ENCODE measurements around the gene OGN. TPM values are rescaled to one million over a fixed set of nuclear protein-coding genes. Genes with fewer than 3 reads are reported as not detected.

The OGN gene
- total RNA-seq, 4 donors from 2014 or later = 7.2 to 18.7 (median 7.7) TPM

DNA sequence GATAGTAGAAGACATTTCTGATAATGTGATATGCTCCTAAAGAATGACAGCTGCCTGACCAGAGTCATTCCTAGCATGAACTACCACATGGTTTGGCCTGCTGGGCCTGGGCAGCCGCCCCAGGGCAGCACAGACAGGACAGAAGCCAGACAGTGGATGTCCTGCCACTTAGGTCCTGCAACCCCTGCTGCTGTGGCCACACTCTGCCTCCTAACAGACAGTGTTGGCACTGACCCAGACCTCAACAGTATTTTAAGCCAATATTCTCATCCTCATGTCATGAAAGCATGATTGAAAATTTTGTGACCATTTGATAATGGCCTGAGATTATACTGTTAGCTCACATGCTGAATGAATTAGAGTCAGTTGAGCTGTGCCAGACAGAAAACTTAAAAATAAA is 62.8 kb downstream of the OGN start:
- intact Hi-C loops (cut with DNase I; ENCODE audit: low total_unique reads) (loop anchor here (10.0 kb wide), 1 partner anchor 93 kb away; no protein-coding TSS in a partner anchor), in situ Hi-C loops (cut with MboI; ENCODE audit: low pct_ligation_motif_present in 1 of 4, low pct_unique_long_range_greater_than_20kb in 1 of 4, low sequenced_read_pairs in 3 of 4) (loop anchor here in 3 of 4 donors (10.0 to 25.0 kb wide), 5 partner anchors 93 to 446 kb away; no protein-coding TSS in a partner anchor)
- no peak overlapping the region for H3K4me3 ChIP-seq
- DNase-seq = no peak
- no peaks in the 10 kb centered on the region for H3K27me3 ChIP-seq
- no peaks in the 10 kb centered on the region for H3K9me3 ChIP-seq
- no peak overlapping the region for H3K27ac ChIP-seq
- no peaks in the 10 kb centered on the region for H3K36me3 ChIP-seq
- 100% methylated on average over 1 of the region's 1 CpG; no CpG with 5 or more reads in 1 of the 2 donors for WGBS, 2 donors (ENCODE audit: low coverage in 1 of 2)
- H3K4me1 ChIP-seq = peaks cover 0 to 12% (median 0%) of the 10 kb centered on the region in 4 donors
- no peak for TF ChIP-seq POLR2AphosphoS5 (IDR thresholded peaks at IDR 0.05)

DNA sequence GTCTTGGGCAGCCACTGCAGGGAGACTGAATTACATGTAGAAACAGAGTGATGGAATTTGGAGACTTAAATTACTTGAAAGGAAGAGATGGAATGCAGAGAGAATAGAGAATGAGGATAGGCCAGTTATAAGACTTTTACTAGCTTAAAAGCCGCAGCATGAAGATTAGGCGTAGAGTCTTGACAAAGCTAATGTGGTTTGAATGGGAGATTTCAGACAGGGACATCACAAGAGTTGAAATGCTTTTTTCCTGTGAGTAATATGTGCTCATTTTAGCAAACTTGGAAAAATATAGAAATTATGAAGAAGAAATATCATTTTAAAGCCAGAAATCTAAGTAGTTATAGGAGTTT is 71.1 kb downstream of the OGN start:
- no peak for TF ChIP-seq EP300 (IDR thresholded peaks at IDR 0.05; ENCODE audit: low read depth)
- no peak for TF ChIP-seq POLR2AphosphoS5 (IDR thresholded peaks at IDR 0.05)
- no peak for TF ChIP-seq POLR2A (IDR thresholded peaks at IDR 0.05)
- TF ChIP-seq, protein P1, sequence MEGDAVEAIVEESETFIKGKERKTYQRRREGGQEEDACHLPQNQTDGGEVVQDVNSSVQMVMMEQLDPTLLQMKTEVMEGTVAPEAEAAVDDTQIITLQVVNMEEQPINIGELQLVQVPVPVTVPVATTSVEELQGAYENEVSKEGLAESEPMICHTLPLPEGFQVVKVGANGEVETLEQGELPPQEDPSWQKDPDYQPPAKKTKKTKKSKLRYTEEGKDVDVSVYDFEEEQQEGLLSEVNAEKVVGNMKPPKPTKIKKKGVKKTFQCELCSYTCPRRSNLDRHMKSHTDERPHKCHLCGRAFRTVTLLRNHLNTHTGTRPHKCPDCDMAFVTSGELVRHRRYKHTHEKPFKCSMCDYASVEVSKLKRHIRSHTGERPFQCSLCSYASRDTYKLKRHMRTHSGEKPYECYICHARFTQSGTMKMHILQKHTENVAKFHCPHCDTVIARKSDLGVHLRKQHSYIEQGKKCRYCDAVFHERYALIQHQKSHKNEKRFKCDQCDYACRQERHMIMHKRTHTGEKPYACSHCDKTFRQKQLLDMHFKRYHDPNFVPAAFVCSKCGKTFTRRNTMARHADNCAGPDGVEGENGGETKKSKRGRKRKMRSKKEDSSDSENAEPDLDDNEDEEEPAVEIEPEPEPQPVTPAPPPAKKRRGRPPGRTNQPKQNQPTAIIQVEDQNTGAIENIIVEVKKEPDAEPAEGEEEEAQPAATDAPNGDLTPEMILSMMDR (IDR thresholded peaks at IDR 0.05) = no peak
- H3K9me3 ChIP-seq = no peaks in the 10 kb centered on the region
- no peaks in the 10 kb centered on the region for H3K27me3 ChIP-seq
- DNase-seq = no peak
- H3K4me3 ChIP-seq = no peak overlapping the region
- no peaks in the 10 kb centered on the region for H3K4me1 ChIP-seq
- H3K27ac ChIP-seq = no peak overlapping the region
- H3K36me3 ChIP-seq = no peaks in the 10 kb centered on the region
- in situ Hi-C loops (cut with MboI; ENCODE audit: low pct_ligation_motif_present in 1 of 4, low pct_unique_long_range_greater_than_20kb in 1 of 4, low sequenced_read_pairs in 3 of 4) = loop anchor here in 3 of 4 donors (10.0 to 25.0 kb wide), 5 partner anchors 102 to 454 kb away; no protein-coding TSS in a partner anchor
- WGBS, 2 donors (ENCODE audit: low coverage in 1 of 2) = 90 to 94% methylated on average over 2 of the region's 2 CpGs
- intact Hi-C loops (cut with DNase I; ENCODE audit: low total_unique reads) = loop anchor here (5.0 kb wide), 1 partner anchor 304 kb away; no protein-coding TSS in a partner anchor

Other genes with a start within 250 kb of the OGN start
- gene IARS1, start 110.9 kb downstream of the OGN start, total RNA-seq = 10 to 100 TPM; 25.4 to 70.7 (median 48.0) TPM
- 10 to 100 TPM; 17.6 to 86.2 (median 24.3) TPM for gene NOL8, start 79.2 kb downstream of the OGN start, total RNA-seq
- 1 to 10 TPM in 3 of 4 donors, under 1 TPM in 1; 0.37 to 7.1 (median 3.2) TPM for gene CENPP, start 78.6 kb downstream of the OGN start, total RNA-seq
- gene OMD, start 19.9 kb upstream of the OGN start, total RNA-seq = 1 to 10 TPM in 2 of 4 donors, under 1 TPM in 1, not detected in 1; 0.80 to 6.7 (median 2.2) TPM
- gene ASPN, start 77.9 kb upstream of the OGN start, total RNA-seq = 100 to 1,000 TPM in 1 of 4 donors, 1 to 10 TPM in 3; 1.5 to 102 (median 3.9) TPM
- 1 to 10 TPM in 3 of 4 donors, under 1 TPM in 1; 0.37 to 7.2 (median 3.1) TPM for gene ECM2, start 131.4 kb upstream of the OGN start, total RNA-seq

Measured in transverse colon (tissue), 4 donors.